SH-SY5Y (cell line): ENCODE data around the gene MED27.

Experiments used
- GATA2 ChIP-seq: IDR thresholded peaks from 2 replicates; pipeline ENCODE4 v1.6.1; 2011; ENCODE audit warnings: mild to moderate bottlenecking, low read depth, low read length
- GATA3 ChIP-seq: IDR thresholded peaks from 2 replicates; pipeline ENCODE4 v1.6.1; 2011; ENCODE audit warnings: low read depth, mild to moderate bottlenecking, low read length, moderate library complexity

DNA sequence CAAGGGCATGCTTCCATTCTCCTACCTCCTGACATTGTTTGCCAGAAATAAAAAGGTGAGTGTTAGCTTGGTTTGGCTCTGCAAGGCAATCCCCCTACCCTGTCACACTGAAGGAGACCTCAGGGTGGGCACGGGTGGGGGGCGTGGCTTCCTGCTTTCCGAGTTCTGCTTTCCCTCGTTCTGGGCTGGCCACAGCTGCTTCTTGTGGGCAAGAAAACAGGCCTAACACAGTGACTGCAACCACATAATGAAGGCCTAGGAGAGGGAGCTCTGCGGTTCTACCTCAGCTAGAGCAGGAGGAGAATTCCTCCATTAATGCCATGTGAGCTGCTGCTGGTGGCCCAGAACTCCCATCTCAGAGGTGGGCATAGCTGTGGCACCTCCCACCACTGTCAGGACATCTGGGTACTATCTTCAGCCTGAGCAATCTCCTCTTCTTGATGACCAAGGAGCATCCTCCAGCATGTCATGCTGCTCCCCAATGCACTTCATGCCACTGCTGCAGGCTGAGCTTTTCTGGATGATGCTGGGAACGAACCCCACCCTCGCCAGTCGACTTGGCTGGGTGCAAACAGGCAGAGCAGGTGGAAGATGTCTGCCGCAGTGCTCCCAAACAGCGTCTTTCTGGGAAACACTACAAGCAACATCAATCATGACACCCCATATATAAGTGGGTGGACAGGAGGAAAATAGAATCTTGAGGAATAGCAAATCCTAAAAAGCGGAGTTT is 200.3 kb downstream of the MED27 start:
- TF ChIP-seq GATA2, result no peak
- TF ChIP-seq GATA3, result no peak
